NCI-H2227 treated with DMSO at 0.1 percent for 48 hours (cell line): ENCODE measurements around the gene LGI4.

Experiments used
- DNase-seq: peaks from one replicate; lab custom pipeline; 2025; lab: John Stamatoyannopoulos, UW

LGI4 gene

DNA sequence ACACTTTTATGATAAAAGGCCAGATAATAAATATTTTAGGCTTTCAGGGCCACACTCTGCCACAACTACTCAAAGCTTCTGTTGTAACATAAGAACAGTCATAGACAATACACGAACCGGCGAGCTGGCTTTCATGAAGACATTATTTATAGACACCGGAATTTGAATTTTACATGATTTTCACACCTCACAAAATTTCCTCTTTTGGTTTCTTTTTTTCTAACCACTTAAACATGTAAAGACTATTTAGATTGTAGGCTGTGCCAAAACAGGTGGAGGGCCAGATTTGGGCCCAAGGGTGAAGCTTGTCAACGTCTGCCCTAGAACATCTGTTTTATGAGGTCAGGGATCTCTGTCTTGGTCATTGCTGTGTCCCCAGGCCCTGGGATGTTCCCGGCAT lies 48.9 kb downstream of the LGI4 start:
- DNase-seq: no peak

DNA sequence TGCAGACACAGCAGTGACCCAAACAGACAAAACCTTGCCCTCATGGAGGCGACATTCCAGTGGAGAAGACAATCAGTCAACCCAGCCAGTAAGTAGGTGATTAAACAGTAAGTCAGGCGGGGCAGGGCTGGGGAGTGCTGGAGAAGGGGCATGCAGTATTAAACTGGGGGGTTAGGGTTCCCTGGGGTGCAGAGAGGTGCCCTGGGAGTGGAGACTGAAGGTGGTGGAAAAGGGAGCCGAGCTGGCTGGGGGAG lies 50.4 kb downstream of the LGI4 start:
- no peak for DNase-seq

DNA sequence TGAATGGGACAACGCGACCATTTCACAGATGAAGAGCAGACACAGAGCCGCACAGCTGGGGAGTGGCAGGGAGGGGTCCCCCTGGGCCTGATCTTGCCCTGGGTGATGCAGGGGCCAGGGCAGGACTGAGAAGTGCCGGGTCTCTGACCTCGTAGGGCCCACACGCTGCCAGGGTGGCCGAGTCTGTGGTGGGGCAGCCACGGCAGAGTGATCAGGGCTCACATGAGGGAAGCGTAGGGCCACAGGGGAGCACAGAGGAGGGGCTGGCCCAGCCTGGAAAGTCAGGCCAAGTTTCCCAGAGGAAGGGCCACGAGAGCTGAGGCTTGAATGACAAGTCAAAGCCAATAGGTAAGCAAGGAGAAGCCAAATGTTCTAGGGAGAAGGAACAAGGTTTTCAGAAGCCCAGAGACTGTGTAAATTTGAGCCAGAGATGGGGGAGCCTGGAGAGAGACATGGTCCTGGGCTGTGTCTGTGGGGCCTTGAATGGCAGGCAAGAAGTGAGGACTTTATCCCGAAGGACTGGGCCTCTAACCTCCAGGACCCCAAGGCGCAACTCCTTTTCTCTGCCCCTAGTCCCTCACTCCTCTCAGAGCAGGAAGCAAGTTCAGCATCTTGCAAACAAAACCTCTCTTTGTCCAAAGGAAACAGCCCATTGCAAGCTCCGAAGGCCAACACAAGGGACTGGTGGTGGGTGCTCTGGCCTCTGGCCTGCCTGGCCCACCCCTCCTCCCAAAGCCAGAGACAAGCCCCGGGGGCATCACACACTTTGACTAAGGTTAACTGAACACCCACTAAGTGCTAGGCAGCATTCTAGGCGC lies 51.0 kb downstream of the LGI4 start:
- no peak for DNase-seq

DNA sequence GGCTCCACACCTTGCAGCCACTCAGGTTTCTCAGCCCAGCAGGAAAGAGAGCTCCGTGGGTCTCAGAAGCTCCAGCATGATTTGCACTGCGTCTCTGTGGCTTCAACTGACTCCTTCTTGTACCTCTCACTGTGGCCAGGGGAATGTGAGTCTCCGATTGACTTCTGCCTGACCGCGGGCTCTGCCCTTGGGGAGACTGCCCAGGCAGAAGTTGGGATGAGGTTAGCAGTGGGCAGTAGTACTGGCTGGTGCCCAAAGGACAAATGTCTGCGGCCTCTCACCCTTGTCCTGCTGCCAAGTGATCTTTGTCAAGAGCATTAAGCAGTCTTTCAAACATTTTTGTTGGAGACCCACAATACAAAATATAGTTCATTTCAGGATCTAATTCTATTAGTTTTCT lies 53.7 kb downstream of the LGI4 start:
- DNase-seq: no peak

DNA sequence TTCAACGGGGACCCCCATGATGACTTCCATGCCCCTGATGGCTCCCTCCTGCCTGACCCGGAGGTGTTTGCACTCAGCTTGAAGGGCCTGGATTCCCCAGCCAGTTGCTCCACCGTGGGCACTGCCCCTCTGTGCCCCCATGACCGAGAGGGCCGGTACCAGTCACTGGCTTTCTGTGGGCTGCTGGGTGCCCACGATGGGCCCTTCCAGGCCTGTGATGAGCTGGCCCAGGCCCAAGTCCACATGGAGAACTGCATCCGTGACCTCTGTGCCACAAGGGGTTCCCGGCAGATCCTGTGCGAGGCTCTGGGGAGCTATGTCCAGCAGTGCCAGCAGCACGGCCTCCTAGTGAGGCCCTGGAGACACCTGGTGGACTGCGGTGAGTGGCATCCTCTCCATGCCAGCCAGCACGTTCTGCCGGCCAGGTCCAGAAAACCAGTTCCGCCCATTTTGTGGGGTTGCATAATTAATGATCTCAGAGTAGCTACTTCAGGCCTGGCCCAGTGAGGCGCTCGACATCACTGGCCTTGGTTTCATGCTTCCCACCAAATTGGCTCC lies 54.2 kb downstream of the LGI4 start:
- no peak for DNase-seq

DNA sequence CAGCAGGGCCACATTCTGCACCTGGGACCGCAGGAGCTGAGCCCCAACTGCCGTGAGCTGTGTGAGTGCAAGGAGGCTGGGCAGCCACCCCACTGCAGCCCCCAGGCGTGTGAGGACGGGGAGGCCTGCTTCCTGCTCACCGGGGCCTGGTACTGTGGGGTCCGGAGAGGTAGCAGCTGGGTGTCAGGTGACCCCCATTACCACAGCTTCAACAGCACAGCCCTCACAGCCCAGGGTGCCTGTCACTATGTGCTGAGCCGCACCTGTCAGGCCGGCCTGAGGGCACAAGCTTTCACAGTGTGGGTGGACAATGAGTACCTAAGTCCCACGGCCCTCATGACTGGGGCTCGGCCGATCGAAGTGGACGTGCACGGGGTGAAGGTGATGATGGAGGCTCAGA lies 55.0 kb downstream of the LGI4 start:
- DNase-seq: no peak

DNA sequence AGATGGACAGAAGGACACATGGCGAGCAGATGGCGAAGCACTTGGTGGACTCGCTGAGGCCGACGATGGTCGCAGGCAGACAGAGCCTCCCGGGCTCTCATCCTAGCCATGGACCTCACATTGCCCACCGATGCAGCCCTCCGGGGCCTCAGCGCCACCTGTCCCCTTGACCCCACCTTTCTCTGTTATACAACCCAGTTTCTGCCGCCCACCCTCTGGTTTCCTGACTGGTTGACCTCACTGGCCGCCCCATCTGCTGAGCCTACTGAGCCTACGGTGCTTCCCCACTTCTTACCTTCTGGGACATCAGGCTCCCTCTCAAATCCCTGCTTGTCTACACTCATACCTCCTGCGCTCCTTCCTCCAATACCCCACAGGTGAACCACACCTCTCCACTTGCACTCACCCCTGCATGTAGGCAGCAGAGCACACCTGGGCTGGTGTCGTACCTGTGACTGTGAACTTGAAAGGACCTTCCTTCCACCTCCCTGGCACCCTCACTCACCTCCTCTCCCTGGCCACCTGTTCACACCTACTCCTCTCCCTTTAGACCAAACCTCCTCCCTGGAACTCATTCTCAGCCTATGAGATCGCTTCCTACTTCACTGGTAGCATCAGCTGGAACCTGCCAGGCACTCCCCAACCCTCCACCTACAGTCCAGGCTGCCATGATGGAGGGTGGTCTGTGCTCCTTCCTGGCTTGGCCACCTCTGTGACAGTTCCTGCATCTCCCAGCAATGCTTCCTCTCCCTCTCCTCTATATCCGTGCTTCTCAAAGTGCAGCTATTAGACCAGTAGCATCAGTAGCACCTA lies 57.2 kb downstream of the LGI4 start:
- DNase-seq: no peak

DNA sequence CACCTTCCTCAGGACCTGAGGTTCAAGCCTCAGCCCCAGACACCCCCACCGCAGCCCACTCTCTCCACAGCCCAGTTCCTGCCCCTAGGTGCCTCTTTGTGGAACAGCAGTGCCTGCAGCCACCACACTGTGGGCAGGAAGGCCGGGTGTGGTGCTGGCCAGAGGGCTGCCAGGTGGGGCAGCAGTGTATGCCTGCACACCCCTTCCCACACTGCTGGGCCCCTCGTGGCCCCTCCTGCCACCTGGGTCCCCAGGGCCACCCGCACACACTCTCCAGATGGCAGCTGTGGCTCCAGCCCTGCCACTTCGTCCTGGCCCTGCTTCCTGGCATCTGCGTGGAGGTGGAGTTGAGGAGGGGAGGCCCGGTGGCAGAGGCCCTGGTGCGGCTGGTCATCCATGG lies 58.2 kb downstream of the LGI4 start:
- DNase-seq: no peak

DNA sequence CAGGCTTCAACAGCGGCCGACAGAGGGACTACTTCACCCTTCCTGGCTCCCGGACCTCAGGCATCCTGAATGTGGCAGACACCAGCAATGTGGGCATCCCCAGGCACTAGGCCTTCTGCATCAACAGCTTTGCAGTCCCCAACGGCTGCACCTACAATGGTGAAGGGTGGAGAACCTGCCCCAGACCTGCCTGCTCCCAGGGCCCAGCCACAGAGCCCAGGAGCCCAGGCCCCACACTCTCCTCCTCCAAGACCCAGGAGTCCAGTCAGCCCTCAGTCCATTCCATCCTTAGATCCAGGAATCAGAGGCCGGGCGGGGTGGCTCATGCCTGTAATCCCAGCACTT lies 58.9 kb downstream of the LGI4 start:
- no peak for DNase-seq

DNA sequence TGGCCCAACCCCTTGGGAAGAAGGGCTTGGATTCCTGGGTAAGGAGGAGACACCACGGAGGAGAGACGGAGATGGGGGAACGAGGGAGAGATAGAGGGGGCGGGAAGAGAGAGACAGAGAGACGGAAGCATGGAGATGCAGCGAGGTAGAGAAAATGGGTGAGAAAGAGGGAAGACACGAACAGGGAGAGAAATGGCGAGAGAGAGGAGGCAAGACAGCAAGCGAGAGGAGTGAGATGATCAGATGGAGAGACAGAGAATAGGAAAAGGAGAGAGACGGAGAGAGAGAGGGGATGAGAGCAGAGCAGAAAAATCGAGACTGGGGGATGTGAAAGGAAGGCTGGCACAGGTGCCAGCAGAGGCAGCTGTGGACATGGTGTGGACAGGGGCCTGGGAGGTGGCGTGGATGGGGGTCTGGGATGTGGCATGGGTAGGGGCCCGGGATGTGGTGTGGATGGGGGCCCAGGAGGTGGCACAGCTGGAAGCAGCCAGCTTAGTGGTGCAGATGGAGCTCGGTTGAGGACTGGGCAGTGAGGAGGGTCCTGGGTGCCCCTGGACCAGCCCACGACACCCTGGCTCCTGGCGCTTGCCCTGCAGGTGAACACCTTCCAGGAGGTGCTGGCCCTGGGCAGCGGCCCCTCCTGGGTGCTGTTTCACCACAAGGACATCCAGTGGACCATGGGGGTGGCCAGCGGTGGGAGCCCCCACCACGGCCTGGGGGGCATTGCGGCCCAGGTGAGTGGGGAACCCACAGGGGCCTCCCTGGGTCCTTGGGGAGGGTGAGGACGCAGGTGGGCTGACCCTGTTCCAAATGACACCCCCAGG lies 59.4 kb downstream of the LGI4 start:
- DNase-seq: no peak
